ENCODE measurements around the gene KIZ. TPM values are rescaled to one million over a fixed set of nuclear protein-coding genes. Genes with fewer than 3 reads are reported as not detected.

KIZ gene
- total RNA-seq, 1 experiment from 2014 or later, result 13.4 TPM

GRCh38 chr20:21259346-21259745, 133.5 kb downstream of the KIZ start:
- intact Hi-C loops (cut with micrococcal nuclease), result no loop called here
- no peaks in the 10 kb centered on the region for H4K20me1 ChIP-seq (ENCODE audit: low read length)
- H3K79me2 ChIP-seq (ENCODE audit: low read length), result no peaks in the 10 kb centered on the region
- no peaks in the 10 kb centered on the region for H3K27me3 ChIP-seq (ENCODE audit: low read length)
- DNase-seq, result no peak
- no peak overlapping the region for H3K4me2 ChIP-seq (ENCODE audit: low read length)
- POLR2A ChIA-PET (ENCODE audit: unreplicated experiment), result no interaction called here
- H3K4me1 ChIP-seq (ENCODE audit: insufficient read depth, low read length), result no peaks in the 10 kb centered on the region
- no peak overlapping the region for H3K27ac ChIP-seq (ENCODE audit: low read length)
- ATAC-seq, result no peak
- H3F3A ChIP-seq (ENCODE audit: low read length, unreplicated experiment), result no peaks in the 10 kb centered on the region
- no peak overlapping the region for H3K9ac ChIP-seq (ENCODE audit: low read length)
- H3K9me2 ChIP-seq (replicated peaks; ENCODE audit: low read length), result no peaks in the 10 kb centered on the region
- CTCF ChIA-PET, result no interaction called here
- no peaks in the 10 kb centered on the region for H3K36me3 ChIP-seq (ENCODE audit: low read depth, low read length)
- H3K9me3 ChIP-seq (ENCODE audit: low read length), result no peaks in the 10 kb centered on the region
- H3K4me3 ChIP-seq (ENCODE audit: low read length), result no peak overlapping the region
- no TSS peak for BruUV-seq (replicated peaks)
- TF ChIP-seq EZH2 (IDR thresholded peaks at IDR 0.05; ENCODE audit: low read length, unreplicated experiment) (no peak), EZH2phosphoT487 (IDR thresholded peaks at IDR 0.05; ENCODE audit: borderline replicate concordance, low read length) (no peak)
- TF ChIP-seq, protein P1, sequence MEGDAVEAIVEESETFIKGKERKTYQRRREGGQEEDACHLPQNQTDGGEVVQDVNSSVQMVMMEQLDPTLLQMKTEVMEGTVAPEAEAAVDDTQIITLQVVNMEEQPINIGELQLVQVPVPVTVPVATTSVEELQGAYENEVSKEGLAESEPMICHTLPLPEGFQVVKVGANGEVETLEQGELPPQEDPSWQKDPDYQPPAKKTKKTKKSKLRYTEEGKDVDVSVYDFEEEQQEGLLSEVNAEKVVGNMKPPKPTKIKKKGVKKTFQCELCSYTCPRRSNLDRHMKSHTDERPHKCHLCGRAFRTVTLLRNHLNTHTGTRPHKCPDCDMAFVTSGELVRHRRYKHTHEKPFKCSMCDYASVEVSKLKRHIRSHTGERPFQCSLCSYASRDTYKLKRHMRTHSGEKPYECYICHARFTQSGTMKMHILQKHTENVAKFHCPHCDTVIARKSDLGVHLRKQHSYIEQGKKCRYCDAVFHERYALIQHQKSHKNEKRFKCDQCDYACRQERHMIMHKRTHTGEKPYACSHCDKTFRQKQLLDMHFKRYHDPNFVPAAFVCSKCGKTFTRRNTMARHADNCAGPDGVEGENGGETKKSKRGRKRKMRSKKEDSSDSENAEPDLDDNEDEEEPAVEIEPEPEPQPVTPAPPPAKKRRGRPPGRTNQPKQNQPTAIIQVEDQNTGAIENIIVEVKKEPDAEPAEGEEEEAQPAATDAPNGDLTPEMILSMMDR (conservative IDR thresholded peaks at IDR 0.05; ENCODE audit: low read depth, low read length), result no peak
- H2AFZ ChIP-seq (ENCODE audit: low read length), result no peak overlapping the region

DNA sequence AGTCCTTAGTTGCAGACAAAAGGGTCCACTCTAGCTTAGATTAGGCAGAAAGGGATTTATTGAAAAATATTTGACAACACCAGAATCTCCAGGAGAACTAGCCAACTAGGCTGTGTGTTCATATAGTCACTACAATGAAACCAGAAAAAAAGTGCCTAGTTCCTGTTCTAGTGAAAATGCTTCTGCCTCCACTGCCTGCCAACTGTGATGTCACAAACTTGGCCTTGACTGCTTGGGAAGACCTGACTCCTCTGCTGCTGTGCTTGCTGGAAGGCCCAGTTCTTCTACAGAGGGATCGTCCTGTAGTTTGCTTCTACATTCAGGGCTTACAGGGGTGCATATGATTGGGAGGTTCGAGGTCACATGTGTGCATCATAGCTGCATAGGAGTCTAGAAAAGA, 136.9 kb downstream of the KIZ start:
- no peaks in the 10 kb centered on the region for H3K9me3 ChIP-seq (ENCODE audit: low read length)
- H3K27ac ChIP-seq (ENCODE audit: low read length), result no peak overlapping the region
- no peak for ATAC-seq
- H3K9me2 ChIP-seq (replicated peaks; ENCODE audit: low read length), result no peaks in the 10 kb centered on the region
- no peaks in the 10 kb centered on the region for H4K20me1 ChIP-seq (ENCODE audit: low read length)
- intact Hi-C loops (cut with micrococcal nuclease), result no loop called here
- no peak overlapping the region for H3K4me3 ChIP-seq (ENCODE audit: low read length)
- ChIA-PET CTCF (no interaction called here), POLR2A (ENCODE audit: unreplicated experiment) (no interaction called here)
- H3K4me1 ChIP-seq (ENCODE audit: insufficient read depth, low read length), result no peaks in the 10 kb centered on the region
- no peak overlapping the region for H2AFZ ChIP-seq (ENCODE audit: low read length)
- H3K9ac ChIP-seq (ENCODE audit: low read length), result no peak overlapping the region
- no peak overlapping the region for H3K4me2 ChIP-seq (ENCODE audit: low read length)
- H3F3A ChIP-seq (ENCODE audit: low read length, unreplicated experiment), result no peaks in the 10 kb centered on the region
- peak; percentile 36 for DNase-seq
- no peaks in the 10 kb centered on the region for H3K36me3 ChIP-seq (ENCODE audit: low read depth, low read length)
- H3K27me3 ChIP-seq (ENCODE audit: low read length), result peaks cover 9% of the 10 kb centered on the region; the same call in 1 of the 2 replicates
- no peaks in the 10 kb centered on the region for H3K79me2 ChIP-seq (ENCODE audit: low read length)
- TF ChIP-seq EZH2phosphoT487 (IDR thresholded peaks at IDR 0.05; ENCODE audit: borderline replicate concordance, low read length) (no peak), EZH2 (IDR thresholded peaks at IDR 0.05; ENCODE audit: low read length, unreplicated experiment) (no peak)
- TF ChIP-seq, protein P1 (conservative IDR thresholded peaks at IDR 0.05; ENCODE audit: low read depth, low read length), result no peak
- BruUV-seq (replicated peaks), result no TSS peak

DNA sequence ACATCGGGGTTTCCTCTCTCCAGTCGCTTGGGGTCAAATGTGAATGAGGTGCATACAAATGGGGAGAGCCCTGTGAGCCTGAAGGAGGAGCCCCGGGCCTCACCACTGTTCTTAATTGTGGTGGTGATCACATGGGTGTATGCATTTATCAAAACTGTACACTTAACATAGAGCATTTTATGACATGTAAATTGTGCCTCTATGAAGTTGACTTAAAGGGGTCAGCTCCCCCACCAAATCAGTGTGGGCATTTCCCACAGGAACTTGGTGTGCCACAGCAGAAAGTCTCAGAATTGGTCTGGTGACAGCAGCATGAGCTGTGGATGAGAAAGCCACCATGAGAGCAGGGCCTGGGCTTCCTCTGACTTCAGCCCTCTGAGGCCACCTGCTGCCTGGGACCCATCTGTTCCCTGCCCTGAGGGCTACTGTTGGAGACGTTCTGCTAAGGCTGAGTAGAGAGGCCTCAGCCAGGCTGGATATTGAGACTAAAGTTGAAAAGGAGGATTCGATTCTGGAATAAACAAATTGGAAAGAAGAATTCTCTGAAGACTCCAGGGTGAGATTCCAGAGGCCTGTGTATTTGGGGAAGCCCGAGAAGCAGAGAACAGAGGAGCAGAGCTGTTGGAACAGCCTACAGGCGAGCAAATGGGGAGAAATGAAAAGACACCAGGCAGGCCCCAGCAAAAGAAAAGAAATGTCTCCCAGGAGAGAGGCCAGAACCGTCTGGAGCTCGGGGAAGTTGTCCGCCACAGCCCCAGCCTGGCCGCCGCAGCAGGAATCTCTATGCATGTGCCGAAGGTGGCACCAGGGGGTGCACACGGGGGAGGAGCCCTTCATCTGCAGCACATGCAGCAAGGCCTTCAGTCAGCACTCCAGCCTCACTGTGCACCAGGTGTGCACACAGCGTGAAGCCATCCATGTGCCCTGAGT, 139.6 kb downstream of the KIZ start:
- H3K36me3 ChIP-seq (ENCODE audit: low read depth, low read length), result no peaks in the 10 kb centered on the region
- no peak overlapping the region for H3K9ac ChIP-seq (ENCODE audit: low read length)
- H3K4me3 ChIP-seq (ENCODE audit: low read length), result no peak overlapping the region
- no TSS peak for BruUV-seq (replicated peaks)
- H3K4me1 ChIP-seq (ENCODE audit: insufficient read depth, low read length), result no peaks in the 10 kb centered on the region
- no peak for ATAC-seq
- no peak overlapping the region for H2AFZ ChIP-seq (ENCODE audit: low read length)
- H3K79me2 ChIP-seq (ENCODE audit: low read length), result no peaks in the 10 kb centered on the region
- intact Hi-C loops (cut with micrococcal nuclease), result no loop called here
- H3K27ac ChIP-seq (ENCODE audit: low read length), result no peak overlapping the region
- DNase-seq, result no peak
- H3K27me3 ChIP-seq (ENCODE audit: low read length), result peaks cover 32% of the 10 kb centered on the region
- no peaks in the 10 kb centered on the region for H4K20me1 ChIP-seq (ENCODE audit: low read length)
- no peaks in the 10 kb centered on the region for H3K9me2 ChIP-seq (replicated peaks; ENCODE audit: low read length)
- CTCF ChIA-PET, result no interaction called here
- TF ChIP-seq EZH2phosphoT487 (IDR thresholded peaks at IDR 0.05; ENCODE audit: borderline replicate concordance, low read length) (no peak), EZH2 (IDR thresholded peaks at IDR 0.05; ENCODE audit: low read length, unreplicated experiment) (no peak)
- TF ChIP-seq, protein P1 (conservative IDR thresholded peaks at IDR 0.05; ENCODE audit: low read depth, low read length), result no peak
- no peak overlapping the region for H3K4me2 ChIP-seq (ENCODE audit: low read length)
- POLR2A ChIA-PET (ENCODE audit: unreplicated experiment), result no interaction called here
- H3K9me3 ChIP-seq (ENCODE audit: low read length), result no peaks in the 10 kb centered on the region
- H3F3A ChIP-seq (ENCODE audit: low read length, unreplicated experiment), result no peaks in the 10 kb centered on the region
